Gastroesophageal sphincter (tissue), 3 donors: Measurements from ENCODE around the gene CECR2.

Experiments used
- EP300 ChIP-seq: sonication (generic); formaldehyde crosslinking; IDR thresholded peaks from one replicate; pipeline ENCODE4 v1.6.1; 2017; ENCODE audit warnings: antibody characterized with exemption, mild to moderate bottlenecking
- POLR2A ChIP-seq, 2 donors: fragments of 450-650 bp; IDR thresholded peaks; one replicate each; pipeline ENCODE4 v1.6.1; 2017; ENCODE audit warnings: antibody characterized with exemption in 2 of 2, mild to moderate bottlenecking in 2 of 2, moderate library complexity in 1 of 2
- POLR2AphosphoS5 ChIP-seq: sonication (generic); formaldehyde crosslinking; IDR thresholded peaks from one replicate; pipeline ENCODE4 v1.6.1; 2017; ENCODE audit warnings: antibody characterized with exemption
- TF ChIP-seq, protein P1 (sequence below), 4 experiments: fragments of 200-600 bp in 2 of 4; fragments of 450-650 bp in 2 of 4; sonication (generic) in 1 of 4; IDR thresholded peaks; one replicate each; pipeline ENCODE4 v1.5.1; 2017 to 2019; ENCODE audit warnings: antibody characterized with exemption in 4 of 4, mild to moderate bottlenecking in 2 of 4, moderate library complexity in 2 of 4

DNA sequence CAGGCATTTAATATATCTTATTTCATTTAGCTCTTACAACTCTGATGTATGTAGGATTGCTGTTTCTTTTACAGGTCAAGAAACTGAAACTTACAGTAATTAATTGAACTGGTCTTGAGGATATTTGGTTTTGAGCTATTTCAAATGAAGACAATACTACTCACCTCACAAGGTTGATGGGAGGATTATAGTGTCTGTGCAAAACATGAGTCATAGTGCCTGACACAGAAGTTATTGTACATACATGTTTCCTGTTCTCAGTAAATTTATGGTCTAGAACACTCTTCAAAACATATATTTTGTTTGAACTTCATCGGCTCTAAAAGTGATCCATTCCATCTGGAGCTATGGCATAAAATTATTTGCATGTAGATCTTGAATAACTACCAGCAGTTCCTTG lies 61.9 kb downstream of the CECR2 start:
- TF ChIP-seq POLR2A (IDR thresholded peaks at IDR 0.05) (no peak), POLR2AphosphoS5 (no peak), EP300 (no peak)
- TF ChIP-seq, protein P1, sequence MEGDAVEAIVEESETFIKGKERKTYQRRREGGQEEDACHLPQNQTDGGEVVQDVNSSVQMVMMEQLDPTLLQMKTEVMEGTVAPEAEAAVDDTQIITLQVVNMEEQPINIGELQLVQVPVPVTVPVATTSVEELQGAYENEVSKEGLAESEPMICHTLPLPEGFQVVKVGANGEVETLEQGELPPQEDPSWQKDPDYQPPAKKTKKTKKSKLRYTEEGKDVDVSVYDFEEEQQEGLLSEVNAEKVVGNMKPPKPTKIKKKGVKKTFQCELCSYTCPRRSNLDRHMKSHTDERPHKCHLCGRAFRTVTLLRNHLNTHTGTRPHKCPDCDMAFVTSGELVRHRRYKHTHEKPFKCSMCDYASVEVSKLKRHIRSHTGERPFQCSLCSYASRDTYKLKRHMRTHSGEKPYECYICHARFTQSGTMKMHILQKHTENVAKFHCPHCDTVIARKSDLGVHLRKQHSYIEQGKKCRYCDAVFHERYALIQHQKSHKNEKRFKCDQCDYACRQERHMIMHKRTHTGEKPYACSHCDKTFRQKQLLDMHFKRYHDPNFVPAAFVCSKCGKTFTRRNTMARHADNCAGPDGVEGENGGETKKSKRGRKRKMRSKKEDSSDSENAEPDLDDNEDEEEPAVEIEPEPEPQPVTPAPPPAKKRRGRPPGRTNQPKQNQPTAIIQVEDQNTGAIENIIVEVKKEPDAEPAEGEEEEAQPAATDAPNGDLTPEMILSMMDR (IDR thresholded peaks at IDR 0.05) = no peak
